ENCODE results near the gene DPH1. TPM values are rescaled to one million over a fixed set of nuclear protein-coding genes. Genes with fewer than 3 reads are reported as not detected.

DPH1 gene
- polyA plus RNA-seq, 3 donors: 34.9 to 36.0 (median 35.9) TPM

Other genes with a start within 250 kb of the DPH1 start
- gene SMYD4, start 200.3 kb upstream of the DPH1 start, polyA plus RNA-seq (ENCODE audit: insufficient read length in 3 of 3): 10 to 100 TPM; 11.7 to 13.4 (median 12.2) TPM
- 100 to 1,000 TPM; 120 to 145 (median 132) TPM for gene RPA1, start 200.1 kb upstream of the DPH1 start, polyA plus RNA-seq (ENCODE audit: insufficient read length in 3 of 3)
- 1 to 10 TPM in 2 of 3 donors, under 1 TPM in 1; 0.72 to 1.8 (median 1.3) TPM for gene RTN4RL1, start 4.8 kb upstream of the DPH1 start, polyA plus RNA-seq (ENCODE audit: insufficient read length in 3 of 3)
- 10 to 100 TPM; 13.1 to 14.5 (median 14.0) TPM for gene OVCA2, start 11.9 kb downstream of the DPH1 start, polyA plus RNA-seq (ENCODE audit: insufficient read length in 3 of 3)
- gene HIC1, start 24.9 kb downstream of the DPH1 start, polyA plus RNA-seq (ENCODE audit: insufficient read length in 3 of 3): 10 to 100 TPM; 13.5 to 14.2 (median 14.0) TPM